MM.1S (cell line): Measurements from ENCODE around the gene HEMK1.

ENCODE experiments used
- EZH2phosphoT487 ChIP-seq: fragments of 300-600 bp; sonication (generic); IDR thresholded peaks from 2 replicates; pipeline ENCODE4 v1.6.1; 2018; ENCODE audit warnings: antibody characterized with exemption, low read length
- TF ChIP-seq, protein P1 (sequence below): fragments of 300-600 bp; sonication (generic); IDR thresholded peaks from 2 replicates; pipeline ENCODE4 v1.5.1; 2016; ENCODE audit warnings: antibody characterized with exemption, low read length, mixed read lengths

DNA sequence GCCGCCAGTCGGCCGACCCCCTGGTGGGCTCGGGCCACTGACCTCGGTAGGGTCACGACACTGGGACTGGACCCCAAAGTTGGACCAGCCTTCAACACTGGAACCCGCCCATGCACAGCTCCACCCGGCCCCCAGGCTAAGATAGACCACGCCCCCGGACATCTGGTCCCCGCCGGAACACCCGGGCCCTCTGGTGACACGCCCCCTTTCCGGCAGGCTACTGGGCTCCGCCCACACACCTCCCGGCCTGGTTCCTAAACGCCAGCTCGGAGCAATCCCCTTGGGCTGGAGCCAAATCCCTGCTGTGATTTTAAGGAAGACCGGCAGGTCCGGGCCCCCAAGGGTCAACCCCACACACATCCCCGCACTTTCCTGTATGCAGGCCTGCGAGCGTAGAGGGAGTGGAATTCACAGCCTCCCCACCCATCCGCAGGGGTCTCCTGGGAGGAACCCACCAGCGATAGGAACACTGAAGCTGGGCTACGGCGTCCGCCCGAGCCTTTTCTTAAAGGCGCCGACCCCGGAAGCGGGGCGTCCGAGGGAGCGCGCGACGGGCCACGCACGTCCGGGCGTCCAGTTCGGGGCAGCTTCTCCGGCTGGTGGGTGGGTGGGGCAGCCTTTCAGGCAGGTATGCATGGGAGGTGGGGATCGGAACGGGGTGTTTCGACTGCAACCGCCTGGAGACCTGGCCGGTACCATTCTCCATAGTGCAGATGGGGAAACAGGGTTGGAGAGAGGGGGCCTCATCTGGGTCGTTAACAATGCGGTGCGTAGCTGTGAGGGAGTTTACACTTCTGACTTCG is at the start of gene HEMK1:
- TF ChIP-seq, protein P1, sequence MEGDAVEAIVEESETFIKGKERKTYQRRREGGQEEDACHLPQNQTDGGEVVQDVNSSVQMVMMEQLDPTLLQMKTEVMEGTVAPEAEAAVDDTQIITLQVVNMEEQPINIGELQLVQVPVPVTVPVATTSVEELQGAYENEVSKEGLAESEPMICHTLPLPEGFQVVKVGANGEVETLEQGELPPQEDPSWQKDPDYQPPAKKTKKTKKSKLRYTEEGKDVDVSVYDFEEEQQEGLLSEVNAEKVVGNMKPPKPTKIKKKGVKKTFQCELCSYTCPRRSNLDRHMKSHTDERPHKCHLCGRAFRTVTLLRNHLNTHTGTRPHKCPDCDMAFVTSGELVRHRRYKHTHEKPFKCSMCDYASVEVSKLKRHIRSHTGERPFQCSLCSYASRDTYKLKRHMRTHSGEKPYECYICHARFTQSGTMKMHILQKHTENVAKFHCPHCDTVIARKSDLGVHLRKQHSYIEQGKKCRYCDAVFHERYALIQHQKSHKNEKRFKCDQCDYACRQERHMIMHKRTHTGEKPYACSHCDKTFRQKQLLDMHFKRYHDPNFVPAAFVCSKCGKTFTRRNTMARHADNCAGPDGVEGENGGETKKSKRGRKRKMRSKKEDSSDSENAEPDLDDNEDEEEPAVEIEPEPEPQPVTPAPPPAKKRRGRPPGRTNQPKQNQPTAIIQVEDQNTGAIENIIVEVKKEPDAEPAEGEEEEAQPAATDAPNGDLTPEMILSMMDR = no peak
- no peak for TF ChIP-seq EZH2phosphoT487
